ENCODE data around the gene UBE2J2.

UBE2J2 gene

GRCh38 chr1:1309251-1310108, 35.8 kb upstream of the UBE2J2 start:
- peak; percentile 43 for DNase-seq

- peak; percentile 36 for DNase-seq
Observed at GRCh38 chr1:1308756-1309250, 35.1 kb upstream of the UBE2J2 start.

DNA sequence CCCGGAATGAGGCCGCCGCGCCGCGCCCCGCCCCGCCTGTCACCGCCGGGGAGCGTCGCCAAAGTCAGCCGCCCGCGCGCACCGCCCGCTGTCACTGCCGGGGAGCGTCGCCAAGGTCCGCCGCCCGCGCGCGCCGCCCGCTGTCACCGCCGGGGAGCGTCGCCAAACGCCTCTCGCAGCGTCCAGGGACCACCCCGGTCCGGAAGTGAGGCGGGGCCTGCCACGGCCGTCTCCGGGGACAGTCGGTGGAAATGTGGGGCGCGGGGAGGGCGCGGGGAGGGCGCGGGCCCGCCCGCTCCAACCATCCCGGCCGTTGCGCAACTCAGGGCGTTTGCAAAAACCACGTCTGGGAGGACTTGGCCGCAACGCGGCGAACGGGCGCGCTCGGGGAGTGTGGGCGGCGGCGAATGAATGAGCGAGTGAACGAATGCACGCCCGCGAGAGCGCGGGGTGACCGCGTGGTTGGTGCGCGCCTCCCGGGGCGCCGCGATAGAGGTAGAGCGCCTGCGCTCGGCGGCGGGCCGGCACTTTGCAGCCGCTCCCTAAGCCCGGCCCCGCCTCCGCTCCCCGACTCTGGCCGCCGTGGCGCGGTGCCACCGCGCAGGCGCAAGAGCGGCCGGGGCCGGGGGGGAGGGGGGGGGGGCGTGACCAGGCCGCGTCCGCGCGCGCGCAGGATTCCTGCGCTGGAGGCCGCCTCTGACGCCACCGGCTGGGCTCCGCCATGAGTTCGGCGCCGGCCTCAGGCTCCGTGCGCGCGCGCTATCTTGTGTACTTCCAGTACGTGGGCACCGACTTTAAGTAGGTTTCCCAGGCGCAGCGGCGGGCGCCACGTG, 34.5 kb upstream of the UBE2J2 start, which contains the start of the genes ACAP3 and PUSL1:
TSS of gene ACAP3 (minus strand) at position 8 of the 833 bp plus-strand sequence. CDS start 115 bp downstream, outside the sequence.
TSS of gene PUSL1 (plus strand) at position 675 of the 833 bp plus-strand sequence. CDS start at position 722, 47 bp downstream.
- peak; percentile 88 for DNase-seq

GRCh38 chr1:1307261-1307922, 33.7 kb upstream of the UBE2J2 start:
- no peak for DNase-seq

GRCh38 chr1:1306661-1307260, 33.1 kb upstream of the UBE2J2 start:
- DNase-seq: no peak

DNA sequence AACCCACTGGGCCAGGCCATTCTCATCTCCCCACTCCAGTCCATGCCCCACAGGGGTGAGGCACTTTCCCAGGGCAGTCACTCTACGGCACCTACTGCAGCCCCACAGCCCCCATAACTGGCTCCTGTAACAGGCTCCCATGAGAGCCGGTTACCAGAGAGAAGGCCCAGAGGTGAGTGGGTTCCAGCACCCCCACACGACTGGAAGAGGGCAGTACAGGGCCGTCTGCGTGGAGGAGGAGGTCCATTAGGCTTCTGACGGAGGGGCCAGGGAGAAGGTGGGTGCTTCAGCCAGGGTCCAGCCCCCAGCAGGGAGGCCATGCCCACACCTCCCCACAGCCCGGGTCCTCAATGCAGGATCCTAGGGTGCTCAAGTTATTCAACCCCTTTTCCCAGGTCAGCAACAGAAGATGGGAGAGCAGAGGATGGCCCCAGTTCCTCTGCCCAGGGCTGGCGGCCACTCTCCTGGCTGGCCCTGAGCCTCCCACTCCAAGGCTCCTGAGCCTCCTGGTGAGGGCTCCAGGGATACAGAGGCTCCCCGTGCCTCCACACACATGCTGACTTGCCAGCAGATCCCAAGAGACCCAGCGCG, 32.5 kb upstream of the UBE2J2 start:
- peak; percentile 46 for DNase-seq

DNA sequence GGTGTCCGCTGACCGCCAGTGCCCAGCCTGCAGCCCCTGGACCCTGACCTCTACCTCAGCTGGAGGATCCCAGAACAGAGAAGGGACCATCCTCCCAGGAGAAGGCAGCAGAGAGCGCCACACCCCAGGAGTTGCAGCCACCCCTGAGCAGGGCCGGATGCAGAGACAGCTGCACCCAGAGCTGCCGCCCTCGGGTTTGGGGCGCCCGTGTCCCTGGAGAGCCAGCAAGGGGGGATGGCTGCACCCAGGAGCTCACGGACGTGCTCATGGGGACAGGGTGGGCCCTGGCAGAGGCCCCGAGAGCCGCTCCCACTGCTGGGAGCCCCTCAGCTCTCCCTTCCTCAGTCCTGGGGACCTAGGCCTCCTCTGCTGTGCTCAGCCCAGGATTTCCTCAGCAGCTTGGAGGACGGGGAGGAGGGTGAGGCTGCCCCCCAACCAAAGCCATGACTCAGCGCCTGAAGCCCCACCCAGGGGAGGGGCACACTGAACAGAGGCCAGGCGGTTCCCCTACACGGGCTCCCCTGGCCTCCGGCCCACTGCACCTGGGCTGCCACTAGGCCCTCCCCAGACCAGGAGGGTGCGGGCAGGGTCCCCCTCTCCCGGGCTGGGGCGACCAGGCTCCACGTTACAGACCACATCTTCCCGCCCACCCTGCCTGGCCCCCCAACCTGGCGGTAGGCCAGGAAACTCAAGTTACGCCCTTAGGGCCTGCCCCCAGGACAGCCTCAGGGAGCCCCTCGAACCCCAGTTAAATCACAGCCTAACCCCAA, 31.8 kb upstream of the UBE2J2 start:
- peak; percentile 82 for DNase-seq

- no peak for DNase-seq
Observed at GRCh38 chr1:1304331-1305299, 31.0 kb upstream of the UBE2J2 start.

GRCh38 chr1:1303736-1304135, 30.1 kb upstream of the UBE2J2 start:
- no peak for DNase-seq

DNA sequence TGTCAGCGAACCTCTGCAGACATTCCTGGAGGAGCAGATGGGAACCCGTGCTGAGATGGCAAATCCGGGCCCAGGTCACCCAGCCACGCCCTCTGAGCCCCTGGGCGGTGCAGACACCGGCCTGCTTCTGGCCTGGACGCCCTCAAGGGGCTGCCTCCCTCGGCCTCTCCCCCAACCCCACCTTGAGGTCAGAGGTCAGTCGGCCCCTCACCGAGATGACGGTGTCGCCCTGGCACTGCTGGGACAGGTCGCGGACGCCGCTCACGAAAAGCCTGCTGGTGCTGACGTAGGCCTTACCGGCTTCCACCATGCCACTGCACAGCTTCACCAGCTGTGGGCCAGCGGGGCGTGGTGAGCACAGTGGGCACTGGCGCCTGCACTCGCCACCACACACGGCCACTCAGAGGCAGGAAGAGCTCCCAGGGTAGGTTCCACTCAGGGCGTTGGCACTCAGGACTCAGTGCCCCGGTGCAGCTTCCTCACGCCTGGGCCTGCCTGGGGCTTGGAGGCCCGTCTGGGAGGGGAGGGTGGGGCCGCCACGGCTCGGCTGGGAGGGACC, 29.4 kb upstream of the UBE2J2 start:
- DNase-seq: no peak

- DNase-seq: peak; percentile 45
Observed at GRCh38 chr1:1302006-1302430, 28.4 kb upstream of the UBE2J2 start.

GRCh38 chr1:1300352-1300739, 26.7 kb upstream of the UBE2J2 start:
- DNase-seq: no peak

- DNase-seq: no peak
Observed at GRCh38 chr1:1299686-1300351, 26.2 kb upstream of the UBE2J2 start.

DNA sequence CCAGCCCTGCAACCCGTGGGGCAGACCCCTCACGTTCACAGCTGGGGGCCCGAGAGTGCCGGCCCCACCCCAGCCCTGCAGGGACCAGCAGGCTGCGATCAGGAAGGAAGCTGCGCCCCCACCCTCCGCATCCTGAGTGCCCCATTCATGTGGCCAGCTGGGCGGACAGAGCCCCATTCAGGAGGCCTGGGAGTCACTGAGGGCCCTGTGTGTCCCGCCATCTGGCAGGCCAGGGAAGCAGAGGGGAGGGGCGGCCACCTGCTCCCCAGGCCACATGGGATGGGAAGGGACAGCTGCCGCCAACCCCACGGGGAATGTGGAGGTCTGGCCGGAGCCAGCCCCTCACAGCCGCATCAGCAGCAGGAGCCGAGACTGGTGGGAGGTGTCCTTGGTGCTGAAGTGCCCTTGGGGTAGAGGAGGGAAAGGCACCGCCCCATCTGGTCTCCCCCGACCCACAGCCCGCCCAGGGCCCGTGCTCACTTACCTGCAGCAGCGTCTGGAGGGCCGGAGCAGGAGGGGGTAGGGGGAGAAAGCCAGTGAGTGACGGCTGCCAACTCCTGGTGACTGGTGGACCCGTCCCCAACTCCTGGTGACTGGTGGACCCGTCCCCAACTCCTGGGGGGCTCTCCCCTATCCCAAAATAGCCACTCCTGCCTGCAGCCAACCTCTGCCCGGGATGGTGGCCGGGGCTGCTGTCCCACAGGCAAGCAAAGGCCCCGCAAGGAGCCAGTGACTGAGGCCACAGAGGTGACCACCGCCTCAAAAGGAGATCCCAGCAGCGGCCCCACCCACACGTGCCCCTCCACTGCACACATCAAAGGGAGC, 25.4 kb upstream of the UBE2J2 start:
- no peak for DNase-seq

DNA sequence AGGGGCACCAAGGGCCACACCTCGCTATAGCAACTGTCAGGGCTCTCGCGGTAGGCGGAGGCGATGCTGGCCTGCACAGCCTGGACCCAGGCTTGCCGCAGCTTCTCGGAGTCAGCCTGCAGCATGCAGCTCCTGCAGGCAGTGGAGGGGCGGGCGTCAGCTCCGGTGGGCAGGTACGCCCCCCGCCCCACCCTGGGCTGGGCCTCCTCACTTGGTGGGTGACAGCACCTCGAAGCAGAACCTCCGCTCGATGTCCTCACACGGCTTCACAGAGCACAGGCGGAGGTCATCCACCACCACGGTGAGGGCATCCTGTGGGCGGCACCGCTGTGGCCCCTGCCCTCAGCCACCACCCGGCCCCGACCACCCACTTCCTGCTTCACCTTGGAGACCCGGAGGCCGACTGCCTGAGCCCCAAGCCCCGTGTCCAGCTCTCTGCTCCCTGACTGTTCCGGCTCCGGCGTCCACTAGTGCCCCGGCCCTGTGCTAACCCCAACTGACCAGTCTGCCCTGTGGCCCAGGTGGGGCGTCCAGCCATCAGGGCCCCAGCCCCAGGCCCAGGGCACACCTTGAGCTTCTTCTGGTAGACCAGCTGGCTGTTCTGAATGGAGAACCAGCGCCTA, 24.3 kb upstream of the UBE2J2 start:
- DNase-seq: no peak

DNA sequence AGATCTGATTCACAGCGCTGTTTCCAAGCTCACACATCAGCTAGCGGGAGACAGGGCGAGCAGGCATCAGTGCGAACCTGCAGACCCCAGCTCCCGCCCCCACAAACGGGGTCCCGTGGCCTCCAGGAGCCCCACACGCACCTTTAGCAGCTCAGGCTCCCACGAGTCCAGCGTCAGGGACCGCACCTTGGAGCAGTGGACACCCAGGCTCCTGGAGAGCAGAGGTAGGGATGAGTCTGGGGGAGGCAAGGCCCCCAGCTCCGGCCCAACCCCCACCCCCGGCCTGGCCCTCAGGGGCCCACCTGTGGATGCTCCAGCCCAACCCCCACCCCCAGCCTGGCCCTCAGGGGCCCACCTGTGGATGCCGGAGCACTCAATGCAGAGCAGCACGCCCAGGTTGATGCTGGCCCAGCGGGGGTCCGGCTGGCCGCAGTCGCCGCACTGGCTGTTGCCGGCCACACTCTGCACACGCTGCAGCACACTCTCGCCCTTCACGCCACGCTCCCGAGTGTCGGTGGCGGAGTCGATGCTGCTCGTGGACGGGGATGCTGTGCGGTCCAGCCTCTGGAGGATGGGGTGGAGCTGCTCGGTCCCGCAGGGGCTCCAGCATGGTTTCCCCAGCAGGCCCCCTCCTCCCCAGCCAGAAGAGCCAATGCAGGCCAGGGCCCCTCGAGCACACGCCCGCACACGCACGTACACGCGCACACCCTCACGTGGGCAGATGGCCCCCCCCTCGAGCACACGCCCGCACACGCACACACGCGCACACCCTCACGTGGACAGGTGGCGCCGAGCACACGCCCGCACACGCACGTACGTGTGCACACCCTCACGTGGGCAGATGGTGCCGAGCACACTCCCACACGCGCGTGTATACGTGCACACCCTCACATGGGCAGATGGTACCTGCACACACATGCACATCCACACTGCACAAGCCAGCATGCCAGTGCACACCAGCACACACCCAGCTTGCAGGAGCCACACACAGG, 22.7 kb upstream of the UBE2J2 start:
- DNase-seq: no peak

All from stimulated activated CD8-positive, alpha-beta memory T cell treated with anti-CD3 and anti-CD28 coated beads, Interleukin-4, amount 100 ng/mL, for 48 hours (primary cell).